Vagina (tissue), 2 donors: ENCODE data around the gene MACF1.

Source experiments
- POLR2A ChIP-seq, 2 donors: fragments of 450-650 bp; IDR thresholded peaks; one replicate each; pipeline ENCODE4 v1.6.1; 2017; ENCODE audit warnings: antibody characterized with exemption in 2 of 2, mild to moderate bottlenecking in 2 of 2, moderate library complexity in 2 of 2
- TF ChIP-seq, protein P1 (sequence below), 3 experiments: fragments of 450-650 bp in 2 of 3; fragments of 200-600 bp in 1 of 3; sonication (generic) in 1 of 3; IDR thresholded peaks; one replicate each; pipeline ENCODE4 v1.5.1; 2017 to 2019; ENCODE audit warnings: antibody characterized with exemption in 3 of 3, mild to moderate bottlenecking in 2 of 3, moderate library complexity in 2 of 3

- TF ChIP-seq, protein P1, sequence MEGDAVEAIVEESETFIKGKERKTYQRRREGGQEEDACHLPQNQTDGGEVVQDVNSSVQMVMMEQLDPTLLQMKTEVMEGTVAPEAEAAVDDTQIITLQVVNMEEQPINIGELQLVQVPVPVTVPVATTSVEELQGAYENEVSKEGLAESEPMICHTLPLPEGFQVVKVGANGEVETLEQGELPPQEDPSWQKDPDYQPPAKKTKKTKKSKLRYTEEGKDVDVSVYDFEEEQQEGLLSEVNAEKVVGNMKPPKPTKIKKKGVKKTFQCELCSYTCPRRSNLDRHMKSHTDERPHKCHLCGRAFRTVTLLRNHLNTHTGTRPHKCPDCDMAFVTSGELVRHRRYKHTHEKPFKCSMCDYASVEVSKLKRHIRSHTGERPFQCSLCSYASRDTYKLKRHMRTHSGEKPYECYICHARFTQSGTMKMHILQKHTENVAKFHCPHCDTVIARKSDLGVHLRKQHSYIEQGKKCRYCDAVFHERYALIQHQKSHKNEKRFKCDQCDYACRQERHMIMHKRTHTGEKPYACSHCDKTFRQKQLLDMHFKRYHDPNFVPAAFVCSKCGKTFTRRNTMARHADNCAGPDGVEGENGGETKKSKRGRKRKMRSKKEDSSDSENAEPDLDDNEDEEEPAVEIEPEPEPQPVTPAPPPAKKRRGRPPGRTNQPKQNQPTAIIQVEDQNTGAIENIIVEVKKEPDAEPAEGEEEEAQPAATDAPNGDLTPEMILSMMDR (IDR thresholded peaks at IDR 0.05), result no peak
- no peak for TF ChIP-seq POLR2A (IDR thresholded peaks at IDR 0.05)
These were observed 180.8 kb downstream of the MACF1 start for GRCh38 chr1:39385067-39385988.
